Retina (tissue), 1 donor: ENCODE results near the gene RUSF1.
"Not testable (repeated sequence)": the region's sequence is repeated elsewhere in the genome, so short reads cannot be mapped to it uniquely, and the experiment has no call there.

Source experiments
- DNase-seq: peaks from one replicate; pipeline ENCODE4 v3.0.0-alpha.2; 2016

The RUSF1 gene

DNA sequence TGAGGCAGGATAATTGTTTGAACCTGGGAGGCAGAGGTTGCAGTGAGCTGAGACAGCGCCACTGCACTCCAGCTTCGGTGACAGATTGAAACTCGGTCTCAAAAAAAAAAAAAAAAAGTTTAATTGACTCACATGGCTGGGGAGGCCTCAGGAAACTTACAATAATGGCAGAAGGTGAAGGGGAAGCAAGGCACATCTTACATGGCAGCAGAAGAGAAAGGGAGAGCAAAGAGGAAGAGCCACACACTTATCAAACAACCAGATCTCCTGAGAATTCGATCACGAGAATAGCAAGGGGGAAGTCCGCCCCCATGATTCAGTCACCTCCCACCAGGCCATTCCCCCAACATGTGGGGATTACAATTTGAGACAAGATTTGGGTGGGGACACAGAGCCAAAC lies 62.3 kb downstream of the RUSF1 start:
- DNase-seq: not testable (repeated sequence)

DNA sequence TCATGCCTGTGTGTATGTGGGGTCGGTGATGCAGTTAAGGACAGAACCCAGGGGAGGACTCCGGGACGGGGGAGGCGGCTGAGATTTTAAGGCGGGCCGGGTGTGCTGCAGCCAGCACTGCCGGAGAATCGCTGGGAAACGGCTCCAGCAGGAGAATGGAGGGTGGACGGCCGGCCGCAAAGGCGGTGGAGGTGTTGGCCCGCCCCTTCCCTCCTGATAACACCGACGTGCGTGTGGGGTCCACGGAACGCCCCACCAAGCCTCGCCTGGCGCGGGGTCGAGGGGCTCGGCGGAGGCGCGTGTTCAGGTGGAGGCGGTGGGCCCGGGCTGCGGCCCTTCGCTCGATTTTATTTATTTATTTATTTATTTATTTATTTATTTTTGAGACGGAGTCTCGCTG lies 66.2 kb downstream of the RUSF1 start:
- DNase-seq: no peak

DNA sequence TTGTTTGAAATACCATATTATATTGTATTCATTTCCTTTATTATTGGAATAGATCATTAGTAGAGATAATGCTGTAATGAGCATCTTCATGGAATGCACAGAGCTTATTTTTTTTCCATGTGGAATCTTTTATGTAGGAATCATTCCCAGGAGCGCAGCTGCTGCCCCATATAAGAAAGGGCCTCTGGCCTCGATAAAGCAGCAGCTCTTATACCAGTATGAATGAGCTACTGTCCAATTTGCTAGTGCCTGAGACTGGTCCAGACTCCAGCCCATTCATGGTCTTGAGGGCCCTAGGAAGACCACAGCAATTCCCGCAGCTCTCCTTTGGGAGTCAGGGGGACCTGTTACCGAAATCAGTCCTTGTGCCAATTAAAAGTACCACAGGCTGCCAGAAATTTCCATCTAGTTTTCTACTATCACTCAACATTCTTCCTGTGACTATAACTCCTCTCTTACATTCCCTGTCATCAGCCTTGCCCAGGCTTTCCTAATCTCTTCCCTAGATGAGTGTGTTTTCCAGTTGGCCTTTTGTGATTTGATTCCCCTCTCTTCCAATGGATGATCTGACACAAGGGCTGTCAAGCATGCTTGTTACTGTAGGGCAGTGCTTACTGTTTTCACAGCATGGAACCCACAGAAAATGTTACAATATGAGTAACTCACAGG lies 67.5 kb downstream of the RUSF1 start:
- no peak for DNase-seq

DNA sequence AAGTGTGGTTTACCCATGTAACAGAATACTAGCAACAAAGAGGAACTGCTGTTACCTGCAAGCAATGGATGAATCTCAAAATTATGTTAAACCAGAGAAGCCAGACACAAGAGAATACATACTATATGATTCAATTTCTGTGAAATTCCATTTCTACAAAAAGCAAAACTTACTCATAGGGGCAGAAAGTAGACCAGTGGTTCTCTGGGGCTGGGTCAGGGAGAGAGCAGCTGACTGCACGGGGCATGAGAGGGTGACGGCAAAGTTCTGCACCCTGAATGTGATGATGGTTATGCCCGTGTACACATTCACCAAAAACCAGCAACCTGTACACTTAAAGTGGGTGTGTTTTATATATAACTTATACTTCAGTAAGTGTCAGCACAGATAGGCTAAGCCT lies 68.7 kb downstream of the RUSF1 start:
- DNase-seq: no peak
